Measurements from ENCODE around the gene ATAD1.

DNA sequence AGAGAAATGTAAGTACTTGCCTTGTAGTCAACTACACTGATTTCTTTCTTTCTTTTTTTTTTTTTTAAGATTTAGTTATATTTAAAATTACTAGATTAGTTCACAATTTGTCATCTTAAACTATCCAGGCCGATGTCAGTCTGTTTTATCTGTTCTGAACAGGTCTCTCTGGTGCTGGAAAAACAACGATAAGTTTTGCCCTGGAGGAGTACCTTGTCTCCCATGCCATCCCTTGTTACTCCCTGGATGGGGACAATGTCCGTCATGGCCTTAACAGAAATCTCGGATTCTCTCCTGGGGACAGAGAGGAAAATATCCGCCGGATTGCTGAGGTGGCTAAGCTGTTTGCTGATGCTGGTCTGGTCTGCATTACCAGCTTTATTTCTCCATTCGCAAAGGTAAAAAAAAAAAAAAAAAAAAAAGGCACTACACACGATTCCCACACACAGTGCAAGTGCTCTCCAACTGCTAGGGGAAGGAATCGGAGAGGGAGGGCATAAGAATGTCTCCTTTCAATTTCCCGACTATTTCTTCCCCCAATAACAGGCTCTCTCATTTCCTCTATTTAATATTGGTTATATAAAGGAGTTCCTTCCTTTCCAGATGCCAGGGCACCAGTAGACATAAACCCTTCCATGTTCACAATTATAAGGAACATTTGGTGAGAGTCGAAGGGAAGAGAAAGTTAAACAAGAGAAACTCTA is 105.0 kb downstream of the ATAD1 start:
- TF ChIP-seq EGR1 (IDR thresholded peaks at IDR 0.05) (no peak), CEBPB (IDR thresholded peaks at IDR 0.05) (no peak)

Measured in Ishikawa (cell line).